ENCODE measurements around the gene RCE1.

Gene RCE1

GRCh38 chr11:66858939-66859685 lies 15.9 kb downstream of the RCE1 start:
- TF ChIP-seq, protein P1, sequence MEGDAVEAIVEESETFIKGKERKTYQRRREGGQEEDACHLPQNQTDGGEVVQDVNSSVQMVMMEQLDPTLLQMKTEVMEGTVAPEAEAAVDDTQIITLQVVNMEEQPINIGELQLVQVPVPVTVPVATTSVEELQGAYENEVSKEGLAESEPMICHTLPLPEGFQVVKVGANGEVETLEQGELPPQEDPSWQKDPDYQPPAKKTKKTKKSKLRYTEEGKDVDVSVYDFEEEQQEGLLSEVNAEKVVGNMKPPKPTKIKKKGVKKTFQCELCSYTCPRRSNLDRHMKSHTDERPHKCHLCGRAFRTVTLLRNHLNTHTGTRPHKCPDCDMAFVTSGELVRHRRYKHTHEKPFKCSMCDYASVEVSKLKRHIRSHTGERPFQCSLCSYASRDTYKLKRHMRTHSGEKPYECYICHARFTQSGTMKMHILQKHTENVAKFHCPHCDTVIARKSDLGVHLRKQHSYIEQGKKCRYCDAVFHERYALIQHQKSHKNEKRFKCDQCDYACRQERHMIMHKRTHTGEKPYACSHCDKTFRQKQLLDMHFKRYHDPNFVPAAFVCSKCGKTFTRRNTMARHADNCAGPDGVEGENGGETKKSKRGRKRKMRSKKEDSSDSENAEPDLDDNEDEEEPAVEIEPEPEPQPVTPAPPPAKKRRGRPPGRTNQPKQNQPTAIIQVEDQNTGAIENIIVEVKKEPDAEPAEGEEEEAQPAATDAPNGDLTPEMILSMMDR (IDR thresholded peaks at IDR 0.05; ENCODE audit: extremely low read depth, missing control alignments): no peak

GRCh38 chr11:66859686-66860448 lies 16.6 kb downstream of the RCE1 start:
- peak; percentile 18 for DNase-seq (ENCODE audit: low spot score)
- TF ChIP-seq, protein P1 (IDR thresholded peaks at IDR 0.05; ENCODE audit: extremely low read depth, missing control alignments): no peak

More at GRCh38 chr11:66858939-66859685, 15.9 kb downstream of the RCE1 start:
- DNase-seq (ENCODE audit: low spot score): peak; percentile 49

GRCh38 chr11:66860449-66860831 lies 17.2 kb downstream of the RCE1 start:
- DNase-seq (ENCODE audit: low spot score): peak; percentile 22
- TF ChIP-seq, protein P1 (IDR thresholded peaks at IDR 0.05; ENCODE audit: extremely low read depth, missing control alignments): no peak

DNA sequence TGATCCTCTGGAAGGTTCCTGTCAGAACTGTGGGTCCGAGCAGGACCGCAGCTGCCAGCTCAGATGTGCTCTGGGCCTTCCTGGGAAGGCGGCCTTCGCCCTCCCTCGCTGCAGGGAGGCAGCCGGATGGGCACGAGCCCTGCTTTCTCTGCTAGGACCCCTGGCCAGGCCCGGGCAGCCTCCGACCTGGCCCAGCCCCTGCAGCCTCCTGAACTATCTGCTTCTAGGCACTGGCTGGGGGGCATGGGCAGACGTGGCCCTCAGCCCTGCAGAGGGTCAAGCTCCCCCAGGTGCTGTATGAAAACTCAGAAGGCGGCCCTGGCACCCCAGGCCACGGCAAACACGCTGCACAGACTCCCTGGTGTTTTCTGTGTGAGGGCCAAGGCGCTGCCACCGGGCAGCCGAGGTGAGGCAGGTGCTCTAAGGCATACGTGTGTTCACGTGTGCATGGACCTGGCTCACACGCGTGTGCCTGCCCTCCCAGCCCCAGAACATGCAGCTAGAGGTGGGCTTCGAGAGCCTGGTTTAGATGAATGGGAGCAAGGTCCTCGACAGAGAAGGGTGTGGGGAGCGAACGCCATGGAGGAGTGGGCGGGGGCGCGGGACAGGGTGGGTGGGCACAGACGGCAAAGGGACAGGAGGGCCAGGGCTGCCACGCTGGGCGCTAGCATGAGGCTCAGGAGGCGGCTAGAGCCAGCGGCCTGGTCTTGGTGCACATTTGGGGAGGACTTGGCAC lies 18.0 kb downstream of the RCE1 start:
- TF ChIP-seq, protein P1 (IDR thresholded peaks at IDR 0.05; ENCODE audit: extremely low read depth, missing control alignments): no peak
- DNase-seq (ENCODE audit: low spot score): no peak

- DNase-seq (ENCODE audit: low spot score): no peak
- TF ChIP-seq, protein P1 (IDR thresholded peaks at IDR 0.05; ENCODE audit: extremely low read depth, missing control alignments): no peak
Observed at GRCh38 chr11:66861774-66862558, 18.7 kb downstream of the RCE1 start.

DNA sequence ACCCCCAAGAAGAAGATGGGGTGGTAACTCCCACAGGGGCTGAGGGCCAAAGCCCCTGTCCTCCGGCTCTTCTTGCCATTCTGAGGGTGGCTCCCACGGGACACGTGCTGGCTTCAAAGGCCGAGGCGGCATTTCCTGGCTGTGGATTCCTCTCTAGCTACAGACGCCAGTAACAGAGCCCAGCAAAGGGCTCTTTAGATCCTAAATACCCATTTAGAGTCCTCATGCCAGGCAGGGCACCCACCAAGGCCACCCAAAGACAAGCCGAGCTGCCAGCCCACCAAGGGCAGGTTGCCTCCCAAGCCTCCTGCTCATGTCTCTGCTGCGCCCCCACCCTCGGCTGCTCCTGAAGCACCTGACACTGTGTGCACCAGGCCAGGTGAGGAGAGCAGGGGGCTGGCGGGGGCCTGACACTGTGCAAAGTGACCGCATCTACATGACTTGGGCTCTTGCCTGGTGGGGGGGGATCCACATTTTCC lies 19.4 kb downstream of the RCE1 start:
- TF ChIP-seq, protein P1 (IDR thresholded peaks at IDR 0.05; ENCODE audit: extremely low read depth, missing control alignments): no peak
- DNase-seq (ENCODE audit: low spot score): no peak
